Measurements from ENCODE around the gene ANXA6.
A peak's percentile ranks its signal among the peaks of the same experiment; 100 is the strongest.

Gene ANXA6

GRCh38 chr5:151080613-151081430 lies 76.8 kb downstream of the ANXA6 start, which contains the start of gene TNIP1 (continued):
- TF ChIP-seq ZBTB11 (tag by site-specific recombination; conservative IDR thresholded peaks at IDR 0.05; ENCODE audit: low read depth) (peak; percentile 94), ZNF18 (tag by site-specific recombination; IDR thresholded peaks at IDR 0.05) (no peak), ZNF362 (tag by site-specific recombination; IDR thresholded peaks at IDR 0.05) (no peak), ZNF324 (tag by site-specific recombination; IDR thresholded peaks at IDR 0.05) (peak; percentile 41), RBAK (tag by site-specific recombination; IDR thresholded peaks at IDR 0.05) (no peak), ZNF596 (tag by site-specific recombination; IDR thresholded peaks at IDR 0.05) (peak; percentile 80), ZSCAN5A (tag by site-specific recombination; IDR thresholded peaks at IDR 0.05) (peak; percentile 87), HOXD13 (CRISPR knock-in tag; IDR thresholded peaks at IDR 0.05; ENCODE audit: borderline replicate concordance) (no peak), ZNF350 (tag by site-specific recombination; IDR thresholded peaks at IDR 0.05) (no peak), ZFP37 (tag by site-specific recombination; IDR thresholded peaks at IDR 0.05) (peak; percentile 66; the same call in 1 of the 2 replicates), GLIS2 (tag by site-specific recombination; IDR thresholded peaks at IDR 0.05) (peak; percentile 98), ZNF214 (tag by site-specific recombination; IDR thresholded peaks at IDR 0.05; ENCODE audit: borderline replicate concordance) (no peak), ZNF19 (tag by site-specific recombination; IDR thresholded peaks at IDR 0.05; ENCODE audit: low read depth) (no peak), HIC1 (tag by site-specific recombination; IDR thresholded peaks at IDR 0.05) (peak; percentile 53), ZNF624 (tag by site-specific recombination; IDR thresholded peaks at IDR 0.05) (no peak), OSR2 (tag by site-specific recombination; IDR thresholded peaks at IDR 0.05) (peak; percentile 49), ZNF211 (tag by site-specific recombination; IDR thresholded peaks at IDR 0.05; ENCODE audit: low read depth) (no peak), ZNF76 (tag by site-specific recombination; IDR thresholded peaks at IDR 0.05; ENCODE audit: borderline replicate concordance, low read depth) (no peak), ZSCAN16 (tag by site-specific recombination; IDR thresholded peaks at IDR 0.05) (no peak), ZNF777 (tag by site-specific recombination; IDR thresholded peaks at IDR 0.05; ENCODE audit: borderline replicate concordance) (peak; percentile 81), OVOL3 (tag by site-specific recombination; IDR thresholded peaks at IDR 0.05) (no peak; the same call in 1 of the 2 replicates), ZNF658 (tag by site-specific recombination; IDR thresholded peaks at IDR 0.05) (no peak), ZNF398 (tag by site-specific recombination; IDR thresholded peaks at IDR 0.05) (peak; percentile 66), ZNF202 (tag by site-specific recombination; IDR thresholded peaks at IDR 0.05; ENCODE audit: borderline replicate concordance) (no peak), ZNF600 (tag by site-specific recombination; IDR thresholded peaks at IDR 0.05) (peak; percentile 94), YY1 (tag by site-specific recombination; IDR thresholded peaks at IDR 0.05) (no peak), ZNF488 (tag by site-specific recombination; IDR thresholded peaks at IDR 0.05) (no peak)

Measured in HEK293 (cell line).